HepG2 (cell line): Measurements from ENCODE around the gene DENND5B. TPM values are rescaled to one million over a fixed set of nuclear protein-coding genes. Genes with fewer than 3 reads are reported as not detected.

Source experiments
- ATAC-seq: fragments of 200-7000 bp; cut with Tn5 transposase; 3 replicates; pipeline ENCODE4 v1.9.1; 2020; ENCODE audit warnings: mild to moderate bottlenecking, moderate library complexity
- BruUV-seq: library from RNA; stranded (reverse); fragments of 400-500 nt; replicated peaks from 2 replicates; lab custom pipeline; 2021; lab: Mats Ljungman, UMichigan
- CTCF ChIA-PET: fragments of 300-600 bp; formaldehyde crosslinking; extraction: SDS; loops from one replicate; lab custom pipeline; 2021; ENCODE audit warnings: low total read pairs, inconsistent platforms, low intra/inter-chr PET ratio; lab: Yijun Ruan, JAX
- POLR2A ChIA-PET: fragments of 350-600 bp; sonication (Branson Sonifier 250); formaldehyde crosslinking; loops from one replicate; lab custom pipeline; 2020; ENCODE audit warnings: antibody characterized with exemption, inconsistent platforms; lab: Yijun Ruan, JAX
- DNase-seq: peaks from one replicate; pipeline ENCODE4 v3.0.0-alpha.2; 2015; ENCODE audit warnings: low spot score
- FAIRE-seq: peaks from 3 replicates; lab custom pipeline; 2011; peaks lifted over from hg19 to GRCh38; lab: Jason Lieb, UNC
- H2AFZ ChIP-seq: one replicate; pipeline ENCODE4 v1.6.1; 2011; ENCODE audit warnings: low read length, inconsistent platforms
- H3K27ac ChIP-seq: fragments of 300-600 bp; 3 replicates; pipeline ENCODE4 v1.8.0; 2011; ENCODE audit warnings: mixed run types, mild to moderate bottlenecking, mixed read lengths, low read length, inconsistent platforms; ENCODE audit not compliant: insufficient read depth; ENCODE audit errors: extremely low read length
- H3K27me3 ChIP-seq, 2 experiments: fragments of 200-600 bp in 1 of 2; 2 replicates in 1 of 2; 3 replicates in 1 of 2; pipeline versions ENCODE4 v1.6.0 to v1.8.0; 2011; ENCODE audit warnings: low read length in 2 of 2, mild to moderate bottlenecking in 2 of 2, moderate library complexity in 2 of 2, inconsistent platforms in 1 of 2; ENCODE audit not compliant: insufficient read depth in 2 of 2, control insufficient read depth in 1 of 2
- H3K36me3 ChIP-seq, 2 experiments: fragments of 200-600 bp in 1 of 2; replicated peaks in 1 of 2; 2 replicates in 1 of 2; 3 replicates in 1 of 2; pipeline versions ENCODE4 v1.5.1 to v1.8.0; 2011; ENCODE audit warnings: low read length in 2 of 2, inconsistent platforms in 1 of 2; ENCODE audit not compliant: insufficient read depth in 2 of 2, control insufficient read depth in 1 of 2
- H3K4me1 ChIP-seq: 2 replicates; pipeline ENCODE4 v1.5.1; 2012; ENCODE audit warnings: low read length, inconsistent platforms; ENCODE audit not compliant: insufficient read depth
- H3K4me2 ChIP-seq: 2 replicates; pipeline ENCODE4 v1.6.0; 2011; ENCODE audit warnings: low read depth, low read length, inconsistent platforms
- H3K4me3 ChIP-seq, 3 experiments: fragments of 200-600 bp in 1 of 3; sonication (generic), shearing (Covaris generic) in 1 of 3; replicated peaks in 1 of 3; 2 replicates each; pipeline ENCODE4 v1.5.1; 2011 to 2016; ENCODE audit warnings: low read length in 3 of 3, inconsistent platforms in 2 of 3, low read depth in 2 of 3, mild to moderate bottlenecking in 2 of 3, control low read depth in 1 of 3, mixed read lengths in 1 of 3; ENCODE audit not compliant: insufficient read depth in 1 of 3
- H3K79me2 ChIP-seq: one replicate; pipeline ENCODE4 v1.6.1; 2011; ENCODE audit warnings: low read length, inconsistent platforms; ENCODE audit not compliant: insufficient read depth
- H3K9ac ChIP-seq: 2 replicates; pipeline ENCODE4 v1.6.0; 2011; ENCODE audit warnings: mild to moderate bottlenecking, low read depth, low read length, inconsistent platforms; ENCODE audit not compliant: insufficient read depth
- H3K9me3 ChIP-seq: 2 replicates; pipeline ENCODE4 v1.5.1; 2012; ENCODE audit warnings: mild to moderate bottlenecking, low read length
- H4K20me1 ChIP-seq: 2 replicates; pipeline ENCODE4 v1.6.0; 2011; ENCODE audit warnings: inconsistent platforms, mild to moderate bottlenecking, low read length, moderate library complexity; ENCODE audit not compliant: insufficient read depth
- CBX2 ChIP-seq, 2 experiments: fragments of 200-600 bp in 1 of 2; sonication (generic); formaldehyde crosslinking in 1 of 2; IDR thresholded peaks; 2 replicates each; pipeline versions ENCODE4 v1.7.0 to v1.8.1; 2018 to 2022; ENCODE audit warnings: low read depth in 2 of 2, low read length in 1 of 2, mild to moderate bottlenecking in 1 of 2, missing genetic modification reagents in 1 of 2
- E2F1 ChIP-seq: sonication (generic); formaldehyde crosslinking; IDR thresholded peaks from 2 replicates; pipeline ENCODE4 v1.5.0; 2020; ENCODE audit warnings: missing genetic modification reagents
- FOXM1 ChIP-seq: sonication (generic); formaldehyde crosslinking; IDR thresholded peaks from 2 replicates; pipeline ENCODE4 v1.5.0; 2020; ENCODE audit warnings: missing genetic modification reagents
- HNRNPH1 ChIP-seq: fragments of 200-400 bp; formaldehyde crosslinking; optimal IDR thresholded peaks from 2 replicates; pipeline ENCODE3; 2017; ENCODE audit warnings: mild to moderate bottlenecking, low read depth, low read length
- KAT8 ChIP-seq: IDR thresholded peaks from 2 replicates; pipeline ENCODE4 v1.6.1; 2016; ENCODE audit warnings: missing genetic modification reagents, missing compliant biosample characterization
- MYC ChIP-seq: sonication (generic); formaldehyde crosslinking; IDR thresholded peaks from 2 replicates; pipeline ENCODE4 v1.9.0; 2021; ENCODE audit warnings: missing genetic modification reagents, borderline replicate concordance
- NFYC ChIP-seq: IDR thresholded peaks from 2 replicates; pipeline ENCODE4 v1.6.1; 2016; ENCODE audit warnings: missing genetic modification reagents, missing compliant biosample characterization
- POLR2G ChIP-seq: fragments of 200-400 bp; formaldehyde crosslinking; IDR thresholded peaks from 2 replicates; pipeline ENCODE4 v1.6.1; 2018; ENCODE audit warnings: mild to moderate bottlenecking, low read depth, low read length, moderate library complexity
- RBM39 ChIP-seq: fragments of 200-400 bp; formaldehyde crosslinking; IDR thresholded peaks from one replicate; pipeline ENCODE4 v1.6.1; 2018; ENCODE audit warnings: antibody characterized with exemption, mild to moderate bottlenecking, low read depth, low read length; ENCODE audit not compliant: poor library complexity, severe bottlenecking
- RFX3 ChIP-seq: IDR thresholded peaks from 2 replicates; pipeline ENCODE4 v1.6.1; 2016; ENCODE audit warnings: missing biosample characterization, missing genetic modification reagents
- TOE1 ChIP-seq: sonication (generic); formaldehyde crosslinking; IDR thresholded peaks from 2 replicates; pipeline ENCODE4 v1.4.0; 2020; ENCODE audit warnings: mild to moderate bottlenecking, missing genetic modification reagents
- ZNF577 ChIP-seq: sonication (generic); formaldehyde crosslinking; IDR thresholded peaks from 2 replicates; pipeline ENCODE4 v1.4.0; 2020; ENCODE audit warnings: mild to moderate bottlenecking, low read depth, missing genetic modification reagents, borderline replicate concordance
- ZXDC ChIP-seq: sonication (generic); formaldehyde crosslinking; IDR thresholded peaks from 2 replicates; pipeline ENCODE4 v1.5.0; 2020; ENCODE audit warnings: mild to moderate bottlenecking, missing genetic modification reagents
- WGBS: methylation state at CpG from one replicate; pipeline ENCODE4 v1.1.6; 2017; ENCODE audit warnings: low lambda C conversion rate; 5-methylcytosine and 5-hydroxymethylcytosine counted together
- in situ Hi-C: cut with HindIII; loops from 2 replicates; pipeline ENCODE4 v1.10.0; 2017; ENCODE audit warnings: low pct_unique_long_range_greater_than_20kb; ENCODE audit not compliant: extremely low pct_ligation_motif_present
- intact Hi-C: fragments of 100-400 bp; cut with micrococcal nuclease; formaldehyde crosslinking; loops from one replicate; pipeline ENCODE4 v1.10.0; 2022; ENCODE audit not compliant: unreplicated experiment
- polyA plus RNA-seq, 8 experiments: library from polyadenylated mRNA; depleted of rRNA in 3 of 8; stranded (reverse) in 7 of 8; unstranded in 1 of 8; fragments of >200 nt; fragmentation: Illumina TruSeq in 4 of 8; extraction: Trizol in 4 of 8; gene quantifications; 2 replicates each; pipeline versions ENCODE4 v1.2.1 to v1.2.3, GENCODE V29; 2011 to 2016; ENCODE audit warnings: low read depth in 4 of 8, missing spikeins in 1 of 8, mixed read lengths in 1 of 8; ENCODE audit not compliant: insufficient read depth in 1 of 8
- total RNA-seq, 5 experiments: library from RNA; depleted of rRNA; stranded (reverse); fragments of >200 nt; fragmentation: Illumina TruSeq; extraction: Trizol; gene quantifications; 2 replicates each; pipeline ENCODE4 v1.2.3, GENCODE V29; 2016; ENCODE audit warnings: low read depth in 1 of 5

Gene DENND5B
- total and polyA plus RNA-seq, 2 of the 13 experiments (the other 11 are each of a cell fraction or from before 2014, with no cell fraction given) = 14.7 to 18.7 TPM

GRCh38 chr12:31582155-31582554 lies 8.8 kb downstream of the DENND5B start:
- Histone ChIP-seq H3K36me3 (no peaks in the 10 kb centered on the region), H3K9ac (no peak overlapping the region), H3K4me3 (no peak overlapping the region), H3K79me2 (peaks cover 78% of the 10 kb centered on the region), H3K4me2 (no peak overlapping the region), H3K4me1 (peaks cover 29% of the 10 kb centered on the region), H3K9me3 (no peaks in the 10 kb centered on the region), H3K27ac (no peak overlapping the region), H2AFZ (no peak overlapping the region), H3K27me3 (no peaks in the 10 kb centered on the region), H4K20me1 (peaks cover 13% of the 10 kb centered on the region; the same call in 1 of the 2 replicates)
- BruUV-seq = no TSS peak
- POLR2A ChIA-PET = no interaction called here
- TF ChIP-seq HNRNPH1 = no peak
- no peak for TF ChIP-seq RBM39
- TF ChIP-seq NFYC = no peak
- no peak for TF ChIP-seq FOXM1
- no peak for TF ChIP-seq TOE1
- no peak for TF ChIP-seq ZNF577 (CRISPR knock-in tag)
- TF ChIP-seq ZXDC = no peak
- TF ChIP-seq POLR2G = no peak
- no peak for TF ChIP-seq MYC (CRISPR knock-in tag)
- no peak for TF ChIP-seq E2F1 (CRISPR knock-in tag)
- TF ChIP-seq KAT8 (CRISPR knock-in tag) = no peak
- TF ChIP-seq RFX3 = no peak
- no peak for TF ChIP-seq CBX2 (IDR thresholded peaks at IDR 0.05; ENCODE audit: low read depth, low read length)
- no peak for TF ChIP-seq CBX2 (CRISPR knock-in tag; IDR thresholded peaks at IDR 0.05; ENCODE audit: low read depth)
- in situ Hi-C loops = no loop called here
- CTCF ChIA-PET = no interaction called here
- intact Hi-C loops = no loop called here
- ATAC-seq (no peak), FAIRE-seq (no peak), DNase-seq (no peak)
- 96% methylated on average over 3 of the region's 3 CpGs for WGBS
